SK-N-SH treated with all-trans-retinoic acid at 6 μM for 48 hours (cell line): Measurements from ENCODE around the gene TRPM6.

ENCODE experiments used
- CREB5 ChIP-seq: fragments of 250-450 bp; sonication (Bioruptor Pico); IDR thresholded peaks from 2 replicates; pipeline ENCODE4 v1.5.1; 2020; ENCODE audit warnings: low read depth, mild to moderate bottlenecking, moderate library complexity
- OSR1 ChIP-seq: fragments of 250-450 bp; sonication (Bioruptor Pico); IDR thresholded peaks from 2 replicates; pipeline ENCODE4 v1.8.0; 2022; ENCODE audit warnings: moderate library complexity, mild to moderate bottlenecking, inconsistent platforms

Gene TRPM6

GRCh38 chr9:74674077-74674476 lies 213.6 kb downstream of the TRPM6 start (continued):
- TF ChIP-seq CREB5 (CRISPR knock-in tag): no peak
- TF ChIP-seq OSR1 (CRISPR knock-in tag): no peak
- TF ChIP-seq, all 23 proteins: peak for 0
